Gastroesophageal sphincter (tissue), 3 donors: ENCODE data around the gene TMEM255A.

Experiments
- EP300 ChIP-seq: sonication (generic); formaldehyde crosslinking; IDR thresholded peaks from one replicate; pipeline ENCODE4 v1.6.1; 2017; ENCODE audit warnings: antibody characterized with exemption, mild to moderate bottlenecking
- TF ChIP-seq, protein P1 (sequence below), 4 experiments: fragments of 200-600 bp in 2 of 4; fragments of 450-650 bp in 2 of 4; sonication (generic) in 1 of 4; IDR thresholded peaks; one replicate each; pipeline ENCODE4 v1.5.1; 2017 to 2019; ENCODE audit warnings: antibody characterized with exemption in 4 of 4, mild to moderate bottlenecking in 2 of 4, moderate library complexity in 2 of 4

DNA sequence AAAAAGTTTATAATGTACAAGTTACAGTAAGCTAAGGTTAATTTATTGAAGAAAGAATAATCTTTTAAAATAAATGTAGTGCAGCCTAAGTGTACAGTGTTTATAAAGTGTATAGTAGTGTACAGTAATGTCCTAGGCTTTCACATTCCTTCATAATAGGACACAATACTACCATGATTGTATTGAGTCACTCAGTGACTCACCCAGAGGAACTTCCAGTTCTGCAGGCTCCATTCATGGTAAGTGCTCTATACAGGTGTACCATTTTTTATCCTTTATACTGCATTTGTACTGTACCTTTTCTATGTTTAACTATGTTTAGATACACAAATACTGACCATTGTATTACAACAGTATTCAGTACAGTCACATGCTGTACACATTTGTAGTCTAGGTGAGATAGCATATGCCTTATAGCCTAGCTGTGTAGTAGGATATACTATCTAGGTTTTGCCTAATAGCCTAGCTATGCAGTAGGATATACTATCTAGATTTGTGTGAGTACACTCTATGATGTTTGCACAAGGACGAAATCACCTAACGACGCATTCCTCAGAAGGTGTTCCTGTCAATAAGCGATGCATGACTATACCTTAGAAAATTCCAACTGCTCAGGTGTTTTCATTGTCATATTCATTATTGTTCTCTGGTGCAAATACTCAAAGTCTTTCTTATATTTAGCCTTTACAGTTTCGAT, 5.5 kb upstream of the TMEM255A start:
- TF ChIP-seq, protein P1, sequence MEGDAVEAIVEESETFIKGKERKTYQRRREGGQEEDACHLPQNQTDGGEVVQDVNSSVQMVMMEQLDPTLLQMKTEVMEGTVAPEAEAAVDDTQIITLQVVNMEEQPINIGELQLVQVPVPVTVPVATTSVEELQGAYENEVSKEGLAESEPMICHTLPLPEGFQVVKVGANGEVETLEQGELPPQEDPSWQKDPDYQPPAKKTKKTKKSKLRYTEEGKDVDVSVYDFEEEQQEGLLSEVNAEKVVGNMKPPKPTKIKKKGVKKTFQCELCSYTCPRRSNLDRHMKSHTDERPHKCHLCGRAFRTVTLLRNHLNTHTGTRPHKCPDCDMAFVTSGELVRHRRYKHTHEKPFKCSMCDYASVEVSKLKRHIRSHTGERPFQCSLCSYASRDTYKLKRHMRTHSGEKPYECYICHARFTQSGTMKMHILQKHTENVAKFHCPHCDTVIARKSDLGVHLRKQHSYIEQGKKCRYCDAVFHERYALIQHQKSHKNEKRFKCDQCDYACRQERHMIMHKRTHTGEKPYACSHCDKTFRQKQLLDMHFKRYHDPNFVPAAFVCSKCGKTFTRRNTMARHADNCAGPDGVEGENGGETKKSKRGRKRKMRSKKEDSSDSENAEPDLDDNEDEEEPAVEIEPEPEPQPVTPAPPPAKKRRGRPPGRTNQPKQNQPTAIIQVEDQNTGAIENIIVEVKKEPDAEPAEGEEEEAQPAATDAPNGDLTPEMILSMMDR (IDR thresholded peaks at IDR 0.05): no peak
- no peak for TF ChIP-seq EP300
